ENCODE measurements around the gene FIBCD1.
"Not testable (repeated sequence)": the region's sequence is repeated elsewhere in the genome, so short reads cannot be mapped to it uniquely, and the experiment has no call there.

The FIBCD1 gene

GRCh38 chr9:130955947-130956621 is 17.0 kb upstream of the FIBCD1 start:
- FAIRE-seq, result no peak
- TF ChIP-seq POLR2A (IDR thresholded peaks at IDR 0.05; ENCODE audit: low read depth, low read length), result no peak
- DNase-seq (ENCODE audit: insufficient read length, low spot score), result no peak

- not testable (repeated sequence) for FAIRE-seq; DNase-seq (ENCODE audit: insufficient read length, low spot score)
Measured at GRCh38 chr9:130954925-130955324, 15.9 kb upstream of the FIBCD1 start.

GRCh38 chr9:130954317-130954716 is 15.3 kb upstream of the FIBCD1 start:
- DNase-seq (ENCODE audit: insufficient read length, low spot score) (no peak), FAIRE-seq (no peak)
- TF ChIP-seq POLR2A (IDR thresholded peaks at IDR 0.05; ENCODE audit: low read depth, low read length), result no peak

DNA sequence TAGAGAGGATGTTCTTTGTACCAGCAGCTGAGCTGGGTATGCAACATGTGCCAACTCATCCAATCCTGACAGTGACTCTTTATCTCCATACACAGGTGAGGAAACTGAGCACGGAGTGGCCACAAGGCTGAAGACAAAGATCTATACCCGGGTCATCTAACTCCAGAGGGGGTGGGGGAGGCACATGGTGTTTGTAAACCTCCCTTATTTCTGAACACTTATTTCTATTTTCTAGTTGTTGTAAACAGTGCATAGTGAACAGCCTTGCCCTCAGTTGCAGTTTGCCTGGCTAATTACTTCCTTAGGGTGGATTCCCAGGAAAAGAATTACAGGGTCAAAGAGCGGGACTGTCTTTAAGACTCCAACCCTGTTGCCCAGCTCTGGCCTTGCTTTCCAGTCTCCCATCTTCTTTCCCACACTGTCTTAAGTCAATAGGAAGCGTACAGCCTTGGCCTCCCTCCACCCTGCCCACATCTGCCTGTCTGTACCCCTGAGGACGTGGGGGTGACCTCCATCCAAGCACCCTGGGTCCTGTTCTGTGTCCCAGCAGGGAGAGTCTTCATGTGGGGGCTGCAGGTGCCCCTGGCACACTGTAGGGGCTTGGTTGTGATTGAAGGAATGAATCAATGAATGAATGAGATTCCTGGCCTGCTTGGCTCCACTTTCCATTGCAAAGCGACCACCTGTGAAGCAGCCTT is 13.2 kb upstream of the FIBCD1 start:
- no peak for TF ChIP-seq POLR2A (IDR thresholded peaks at IDR 0.05; ENCODE audit: low read depth, low read length)
- FAIRE-seq (no peak), DNase-seq (ENCODE audit: insufficient read length, low spot score) (no peak)

- no peak for TF ChIP-seq POLR2A (IDR thresholded peaks at IDR 0.05; ENCODE audit: low read depth, low read length)
- DNase-seq (ENCODE audit: insufficient read length, low spot score) (no peak), FAIRE-seq (no peak)
Measured at GRCh38 chr9:130950039-130950311, 10.9 kb upstream of the FIBCD1 start.

DNA sequence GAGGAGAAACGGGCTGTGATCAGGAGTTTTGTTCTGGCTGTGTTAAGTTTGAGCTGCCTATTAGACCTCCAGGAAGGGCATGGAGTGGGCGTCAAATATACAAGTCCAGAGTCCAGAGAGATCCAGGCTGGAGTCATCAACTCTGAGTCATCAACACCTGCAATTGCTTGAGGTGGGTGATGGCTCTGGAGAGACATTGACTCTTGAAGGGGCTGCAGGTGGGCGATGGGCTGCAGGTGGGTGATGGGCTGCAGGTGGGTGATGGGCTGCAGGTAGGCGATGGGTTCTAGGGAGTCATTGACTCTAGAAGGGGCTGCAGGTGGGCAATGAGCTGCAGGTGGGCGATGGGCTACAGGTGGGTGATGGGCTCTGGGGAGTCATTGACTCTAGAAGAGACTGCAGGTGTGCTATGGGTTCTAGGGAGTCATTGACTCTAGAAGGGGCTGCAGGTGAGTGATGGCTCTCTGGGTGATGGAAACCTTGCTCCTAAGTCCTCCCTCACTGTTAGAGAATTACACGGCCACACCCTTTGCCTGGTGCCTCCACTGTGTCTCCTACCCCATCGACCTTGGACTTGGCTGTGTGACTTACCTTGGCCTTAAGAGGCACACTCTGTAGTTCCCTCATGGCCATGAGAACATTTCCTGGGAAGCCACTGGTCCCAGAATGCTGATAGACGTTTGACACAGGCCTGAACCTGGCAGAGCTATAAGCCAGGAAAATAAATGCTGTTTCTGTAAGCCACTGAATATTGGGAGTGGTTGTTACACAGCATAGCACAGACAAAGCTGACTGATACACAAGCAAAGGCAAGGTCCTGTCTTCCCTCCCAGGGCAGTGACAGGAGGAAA is 10.4 kb upstream of the FIBCD1 start:
- FAIRE-seq (no peak), DNase-seq (ENCODE audit: insufficient read length, low spot score) (no peak)
- no peak for TF ChIP-seq POLR2A (IDR thresholded peaks at IDR 0.05; ENCODE audit: low read depth, low read length)

- DNase-seq (ENCODE audit: insufficient read length, low spot score) (no peak), FAIRE-seq (no peak)
- no peak for TF ChIP-seq POLR2A (IDR thresholded peaks at IDR 0.05; ENCODE audit: low read depth, low read length)
Measured at GRCh38 chr9:130948266-130948665, 9.2 kb upstream of the FIBCD1 start.

DNA sequence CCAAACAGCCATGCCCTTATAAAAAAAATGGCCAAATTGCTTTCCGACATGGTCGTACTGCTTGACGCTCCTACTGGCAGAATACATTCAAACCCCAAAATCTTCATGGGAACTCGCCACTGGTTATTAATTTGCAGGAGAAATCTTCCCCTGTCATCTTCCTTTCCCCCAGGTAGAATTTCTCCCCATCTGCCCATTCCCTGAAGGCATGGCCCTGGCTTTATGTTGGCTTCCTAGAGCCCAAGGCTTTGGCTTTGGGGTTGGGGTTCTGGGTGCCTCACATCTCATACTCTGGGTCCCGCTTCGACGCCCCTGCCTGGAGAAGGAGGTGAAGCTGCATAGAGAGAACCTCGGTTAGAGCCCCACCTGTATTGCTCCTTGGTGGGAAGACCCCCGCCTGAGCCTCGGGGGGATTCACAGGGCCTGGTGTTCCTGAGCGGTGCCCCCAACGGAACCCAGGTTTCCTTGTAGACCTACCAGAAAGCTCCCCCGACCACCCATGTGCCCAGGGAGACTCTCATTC is 8.6 kb upstream of the FIBCD1 start:
- no peak for DNase-seq (ENCODE audit: insufficient read length, low spot score)
- FAIRE-seq, result no peak
- TF ChIP-seq POLR2A (IDR thresholded peaks at IDR 0.05; ENCODE audit: low read depth, low read length), result no peak

DNA sequence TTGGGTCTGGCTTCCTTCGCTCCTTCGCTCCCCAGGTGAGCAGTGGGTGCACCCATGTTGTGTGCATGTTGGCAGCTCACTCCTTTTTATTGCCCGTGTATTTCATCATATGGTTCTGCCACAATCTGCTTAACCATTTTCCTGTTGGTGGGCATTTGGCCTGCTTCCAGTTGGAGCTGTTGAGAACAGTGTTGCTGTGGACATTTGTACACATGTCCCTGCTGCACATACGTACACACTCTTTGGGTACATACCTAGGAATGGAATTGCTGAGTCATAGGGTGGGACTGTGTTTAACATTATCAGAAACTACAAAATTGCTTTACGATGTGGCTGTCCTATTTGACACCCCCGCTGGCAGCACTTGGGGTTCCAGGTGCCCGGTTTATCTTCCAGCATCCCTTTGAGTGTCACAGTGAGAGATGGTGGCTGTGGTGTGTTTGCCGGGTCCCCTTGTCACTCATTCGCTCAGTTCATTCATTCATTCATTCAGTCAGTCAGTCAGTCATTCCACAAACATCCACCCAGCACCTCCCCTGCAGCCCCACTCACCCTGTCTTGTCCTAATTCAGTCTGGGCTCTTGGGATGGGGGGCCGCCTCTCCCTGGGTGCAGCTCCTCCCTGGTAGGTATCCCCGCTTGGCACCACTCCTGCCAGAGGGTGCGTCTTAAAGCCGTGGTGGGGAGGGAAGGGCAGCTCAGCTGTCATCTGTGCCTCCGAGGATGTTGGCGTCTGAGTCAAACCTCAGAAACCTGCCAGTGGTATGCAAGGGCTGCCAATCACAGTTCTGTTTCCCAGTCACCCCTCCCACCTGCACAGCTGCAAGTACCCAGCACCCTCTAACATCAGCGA is 7.9 kb upstream of the FIBCD1 start:
- no peak for TF ChIP-seq POLR2A (IDR thresholded peaks at IDR 0.05; ENCODE audit: low read depth, low read length)
- DNase-seq (ENCODE audit: insufficient read length, low spot score) (no peak), FAIRE-seq (no peak)

DNA sequence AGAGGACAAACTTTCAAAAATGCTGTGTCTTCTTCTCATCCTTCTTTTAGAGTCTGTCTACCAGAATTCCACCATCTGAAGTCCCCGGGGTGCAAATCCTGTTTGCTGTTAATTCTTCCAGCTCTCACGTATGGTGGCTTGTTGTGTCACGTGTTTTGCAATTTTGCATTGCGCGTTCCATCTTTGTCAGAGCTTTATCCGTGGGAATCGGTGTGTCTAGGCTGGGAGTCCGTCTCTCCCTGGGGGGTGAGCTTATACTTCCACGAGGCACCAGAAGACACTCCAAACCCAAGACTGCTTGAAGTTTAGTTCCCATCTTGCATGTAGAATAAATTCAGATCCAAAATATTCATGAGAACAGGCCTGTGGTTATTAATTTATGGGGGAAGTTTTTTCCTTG is 6.1 kb upstream of the FIBCD1 start:
- no peak for FAIRE-seq
- no peak for DNase-seq (ENCODE audit: insufficient read length, low spot score)
- no peak for TF ChIP-seq POLR2A (IDR thresholded peaks at IDR 0.05; ENCODE audit: low read depth, low read length)

- FAIRE-seq, result no peak
- TF ChIP-seq POLR2A (IDR thresholded peaks at IDR 0.05; ENCODE audit: low read depth, low read length), result no peak
- no peak for DNase-seq (ENCODE audit: insufficient read length, low spot score)
Measured at GRCh38 chr9:130944510-130945058, 5.5 kb upstream of the FIBCD1 start.

- no peak for FAIRE-seq
- no peak for TF ChIP-seq POLR2A (IDR thresholded peaks at IDR 0.05; ENCODE audit: low read depth, low read length)
- DNase-seq (ENCODE audit: insufficient read length, low spot score), result no peak
Measured at GRCh38 chr9:130943777-130944176, 4.7 kb upstream of the FIBCD1 start.

- FAIRE-seq (no peak), DNase-seq (ENCODE audit: insufficient read length, low spot score) (no peak)
- no peak for TF ChIP-seq POLR2A (IDR thresholded peaks at IDR 0.05; ENCODE audit: low read depth, low read length)
Measured at GRCh38 chr9:130943221-130943620, 4.2 kb upstream of the FIBCD1 start.

Data from H54 (cell line).